GM21360 (cell line): ENCODE data around the gene LGALS3BP.

Experiments used
- ATAC-seq: cut with Tn5 transposase; IDR thresholded peaks from one replicate; pipeline ENCODE4 v1.9.1; 2021; ENCODE audit warnings: mild to moderate bottlenecking, moderate library complexity; ENCODE audit not compliant: unreplicated experiment

The LGALS3BP gene

GRCh38 chr17:78921437-78921971, 58.2 kb downstream of the LGALS3BP start:
- no peak for ATAC-seq
